ENCODE measurements around the gene MAPK12.

- TF ChIP-seq CTCF (conservative IDR thresholded peaks at IDR 0.05 in 1 of 2, IDR thresholded peaks at IDR 0.05 in 1 of 2; ENCODE audit: low read depth in 1 of 2, low read length in 2 of 2): no peak
- no peak for TF ChIP-seq EZH2 (IDR thresholded peaks at IDR 0.05; ENCODE audit: low read length, missing control alignments)
Observed at GRCh38 chr22:50268655-50269113, 7.2 kb upstream of the MAPK12 start.

All from fibroblast of lung (primary cell).